ENCODE results near the gene IDI1. TPM values are rescaled to one million over a fixed set of nuclear protein-coding genes. Genes with fewer than 3 reads are reported as not detected.
"Not testable (repeated sequence)": the region's sequence is repeated elsewhere in the genome, so short reads cannot be mapped to it uniquely, and the experiment has no call there.

IDI1 gene
- total RNA-seq, 1 donor from 2014 or later, result 60.9 TPM

DNA sequence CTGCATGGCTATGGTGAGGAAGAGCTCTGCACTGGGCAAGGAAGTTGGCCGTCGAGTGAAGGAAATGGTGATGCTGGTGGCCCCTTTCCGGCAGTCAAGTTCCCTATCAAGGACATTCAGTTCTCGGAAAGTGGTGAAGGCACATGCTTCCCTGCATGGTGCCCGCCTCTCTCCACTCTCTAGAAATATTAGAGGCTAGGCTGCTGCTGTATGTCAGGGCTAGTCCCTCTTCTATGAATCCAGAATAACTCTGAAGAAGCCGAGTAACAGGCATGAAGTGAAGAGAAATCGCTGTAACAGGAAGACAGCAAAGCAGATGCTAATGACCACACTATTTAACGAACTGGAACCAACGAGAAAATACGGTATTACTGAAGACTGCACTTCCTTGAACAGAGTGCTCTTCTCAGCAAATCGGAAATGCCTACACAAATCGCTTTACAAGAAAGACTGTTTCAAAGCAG lies 5.4 kb downstream of the IDI1 start:
- no peak for DNase-seq (ENCODE audit: low spot score)
- intact Hi-C loops (cut with DNase I), result loop anchor here (10.0 kb wide), 1 partner anchor 529 kb away; no protein-coding TSS in a partner anchor
- ATAC-seq, result peak; percentile 50

DNA sequence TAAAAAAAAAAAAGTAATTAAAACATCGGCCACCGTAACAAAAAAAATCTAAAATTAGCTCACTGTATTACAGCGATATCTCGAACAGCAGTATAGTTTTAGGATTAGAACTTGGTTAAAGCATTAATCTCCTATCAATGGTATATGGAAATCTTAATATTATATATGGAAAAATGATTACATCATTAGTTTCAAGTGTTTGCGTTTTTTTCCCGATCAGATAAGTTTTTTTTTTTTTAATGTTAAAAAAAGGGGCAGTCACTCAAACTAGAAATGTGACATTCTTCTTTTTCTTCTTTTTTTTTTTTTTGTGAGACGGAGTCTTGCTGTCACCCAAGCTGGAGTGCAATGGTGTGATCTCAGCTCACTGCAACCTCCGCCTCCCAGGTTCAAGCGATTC lies 7.4 kb downstream of the IDI1 start:
- ATAC-seq (no peak), DNase-seq (ENCODE audit: low spot score) (no peak)
- intact Hi-C loops (cut with DNase I), result loop anchor here (10.0 kb wide), 1 partner anchor 527 kb away; no protein-coding TSS in a partner anchor

- ATAC-seq, result no peak
- intact Hi-C loops (cut with DNase I), result loop anchor here (10.0 kb wide), 1 partner anchor 525 kb away; no protein-coding TSS in a partner anchor
- DNase-seq (ENCODE audit: low spot score), result no peak
Observed at GRCh38 chr10:1040133-1040532, 8.8 kb downstream of the IDI1 start.

GRCh38 chr10:1038769-1039168 lies 10.2 kb downstream of the IDI1 start:
- DNase-seq (ENCODE audit: low spot score); ATAC-seq; intact Hi-C loops (cut with DNase I): not testable (repeated sequence)

DNA sequence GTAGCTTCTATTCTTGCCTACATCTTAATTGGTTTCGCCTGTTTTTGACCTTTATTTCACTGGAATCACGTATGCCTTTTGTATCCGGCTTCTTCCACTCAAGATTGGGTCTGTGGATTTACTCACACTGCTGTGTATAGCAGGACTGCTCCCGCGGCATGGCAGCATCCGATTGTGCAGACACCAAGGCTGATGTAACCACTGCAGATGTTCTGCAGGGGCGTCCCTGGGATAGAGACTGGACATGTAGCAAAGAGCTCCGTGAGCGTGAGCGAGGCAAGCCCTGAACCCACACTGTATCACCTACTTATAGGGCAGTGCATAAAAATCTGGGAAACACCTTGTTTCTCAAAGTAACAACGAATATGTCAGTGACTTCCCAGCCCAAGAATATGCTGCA lies 11.8 kb downstream of the IDI1 start:
- no peak for ATAC-seq
- no peak for DNase-seq (ENCODE audit: low spot score)
- intact Hi-C loops (cut with DNase I), result no loop called here

DNA sequence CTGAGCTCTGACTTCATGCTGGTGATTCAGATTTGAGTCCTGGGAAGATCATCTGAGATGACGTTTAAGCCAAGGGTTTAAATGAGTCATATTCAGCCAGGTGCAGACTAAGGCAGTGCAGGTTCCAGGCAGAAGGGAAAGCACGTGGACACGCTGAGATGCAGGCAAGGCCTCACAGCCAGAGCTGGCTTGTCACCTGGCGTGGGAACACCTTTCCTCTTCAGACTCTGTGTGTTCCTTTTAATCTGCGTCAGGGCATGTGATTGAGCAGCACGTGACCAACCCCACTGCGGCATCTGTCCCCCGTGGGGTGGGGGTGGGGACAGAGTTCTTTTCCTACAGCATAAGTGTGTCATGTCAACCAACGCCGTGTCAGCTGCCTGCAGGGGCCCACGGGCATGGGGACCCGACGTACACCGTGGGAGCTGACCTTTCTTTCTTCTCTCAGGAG lies 12.6 kb downstream of the IDI1 start:
- no peak for ATAC-seq
- intact Hi-C loops (cut with DNase I), result no loop called here
- DNase-seq (ENCODE audit: low spot score), result no peak

DNA sequence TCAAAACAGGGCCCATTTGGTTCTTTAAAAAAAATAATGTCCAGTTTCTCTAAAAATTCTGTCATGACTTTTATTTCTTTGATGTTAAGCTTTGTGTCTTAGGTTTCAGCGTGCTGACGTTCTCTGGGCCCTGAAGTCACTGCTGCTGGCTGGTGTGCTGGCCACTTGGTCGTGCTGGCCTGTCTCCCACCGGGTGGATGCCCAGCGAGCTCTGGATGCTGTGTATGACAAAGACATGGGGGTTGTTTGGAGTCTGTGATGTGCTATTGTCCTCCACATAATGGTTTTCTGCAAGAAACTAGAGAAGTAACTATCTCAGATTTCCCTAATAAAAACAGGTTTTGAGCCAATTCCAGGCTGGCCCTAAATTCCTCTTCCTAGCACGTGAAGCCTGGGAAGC lies 13.7 kb downstream of the IDI1 start:
- no peak for DNase-seq (ENCODE audit: low spot score)
- peak; percentile 48 for ATAC-seq
- intact Hi-C loops (cut with DNase I), result no loop called here

GRCh38 chr10:1034758-1035157 lies 14.2 kb downstream of the IDI1 start:
- intact Hi-C loops (cut with DNase I), result no loop called here
- DNase-seq (ENCODE audit: low spot score) (no peak), ATAC-seq (peak; percentile 62)

GRCh38 chr10:1033601-1034000 lies 15.3 kb downstream of the IDI1 start:
- ATAC-seq, result no peak
- intact Hi-C loops (cut with DNase I), result no loop called here
- DNase-seq (ENCODE audit: low spot score), result no peak

GRCh38 chr10:1029838-1030237 lies 19.1 kb downstream of the IDI1 start:
- no peak for ATAC-seq
- DNase-seq (ENCODE audit: low spot score), result no peak

DNA sequence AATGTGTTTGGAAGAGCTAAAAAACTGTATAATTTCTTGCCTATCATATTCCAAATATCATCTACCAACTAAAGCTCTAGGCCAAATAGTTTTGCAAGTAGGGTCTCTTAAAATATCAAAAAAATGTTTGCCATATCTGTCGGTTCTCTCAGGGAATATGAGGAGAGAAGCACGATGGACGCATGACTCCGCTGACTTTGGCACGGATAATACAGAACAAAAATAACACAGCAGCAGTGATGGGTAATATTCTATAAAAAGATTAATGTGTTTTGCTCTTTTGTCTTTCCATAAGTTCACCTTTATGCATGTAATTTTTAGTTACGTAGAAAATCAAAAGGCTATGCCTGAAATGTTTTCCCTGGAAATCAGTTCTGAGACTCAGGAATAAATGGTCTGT lies 22.3 kb downstream of the IDI1 start:
- no peak for ATAC-seq
- no peak for DNase-seq (ENCODE audit: low spot score)
- intact Hi-C loops (cut with DNase I), result no loop called here

More at GRCh38 chr10:1029838-1030237, 19.1 kb downstream of the IDI1 start:
- intact Hi-C loops (cut with DNase I), result no loop called here

DNA sequence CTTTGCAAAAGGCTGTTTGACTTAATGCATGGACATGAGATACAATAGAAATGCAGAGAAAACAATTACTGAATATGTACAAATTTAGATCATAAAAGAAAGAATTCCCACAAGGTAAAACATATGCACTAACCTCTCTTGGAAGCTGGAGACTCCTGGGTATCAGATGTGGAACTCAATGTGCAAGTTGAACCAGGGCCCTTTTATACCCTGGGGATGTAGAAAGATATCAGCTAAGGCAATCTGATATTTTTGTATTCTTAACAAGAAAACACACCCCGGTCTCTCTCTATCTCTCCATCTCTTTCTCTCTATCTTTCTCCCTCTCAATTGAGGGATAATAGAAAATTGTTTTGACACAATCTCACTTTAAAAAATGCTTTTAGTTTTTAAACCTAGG lies 23.2 kb downstream of the IDI1 start, which contains the start of gene IDI2:
Gene IDI2, minus strand, starts transcription at position 177 of the 400 bp plus-strand sequence. CDS start 1,136 bp downstream, outside the sequence.
- DNase-seq (ENCODE audit: low spot score) (no peak), ATAC-seq (no peak)
- intact Hi-C loops (cut with DNase I), result no loop called here

DNA sequence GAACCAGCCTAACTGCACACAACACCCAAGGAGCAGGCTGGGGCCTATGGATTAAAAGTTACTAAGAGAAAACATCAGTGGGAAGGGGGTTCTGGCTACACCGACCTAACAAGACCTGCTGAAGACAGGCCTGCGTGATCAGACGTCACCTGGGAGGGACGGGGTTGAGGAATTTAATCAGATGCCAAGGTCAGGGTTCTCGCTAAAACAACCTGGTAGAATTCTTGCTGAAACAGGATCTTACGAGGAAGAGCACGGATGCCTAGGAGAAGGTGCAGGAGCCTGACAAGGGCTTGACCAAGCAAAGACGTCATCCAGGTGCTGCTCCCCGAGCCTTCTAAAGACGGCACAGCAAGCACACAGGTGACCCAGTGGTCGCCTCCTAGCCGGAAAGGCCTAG lies 24.8 kb downstream of the IDI1 start:
- no peak for ATAC-seq
- intact Hi-C loops (cut with DNase I), result no loop called here
- no peak for DNase-seq (ENCODE audit: low spot score)

- intact Hi-C loops (cut with DNase I), result no loop called here
- ATAC-seq (no peak), DNase-seq (ENCODE audit: low spot score) (no peak)
Observed at GRCh38 chr10:1022413-1022812, 26.5 kb downstream of the IDI1 start.

DNA sequence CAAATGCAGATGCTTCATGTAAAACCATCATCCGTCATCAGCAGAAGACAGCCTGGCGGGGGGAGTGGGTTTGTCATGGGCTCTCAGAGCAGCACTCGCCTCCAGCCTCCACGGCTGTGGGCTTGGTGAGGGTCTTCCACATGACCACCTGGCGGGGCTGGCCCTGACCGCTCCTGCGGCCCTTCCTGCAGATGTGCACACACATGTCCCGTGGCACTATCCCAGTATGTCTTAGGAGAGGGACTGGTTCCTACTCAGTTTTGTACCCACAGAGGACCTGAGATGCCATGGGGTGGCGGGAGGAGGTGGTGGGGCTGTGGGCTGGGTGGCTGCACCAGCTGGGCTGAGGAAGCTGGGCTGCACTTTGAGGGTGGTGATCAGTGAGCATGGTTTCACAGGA lies 28.0 kb downstream of the IDI1 start:
- intact Hi-C loops (cut with DNase I), result no loop called here

GRCh38 chr10:1020460-1020859 lies 28.5 kb downstream of the IDI1 start:
- intact Hi-C loops (cut with DNase I), result no loop called here
- DNase-seq (ENCODE audit: low spot score) (no peak), ATAC-seq (no peak)

More for the DNA sequence above, 28.0 kb downstream of the IDI1 start:
- DNase-seq (ENCODE audit: low spot score) (no peak), ATAC-seq (no peak)

- intact Hi-C loops (cut with DNase I), result no loop called here
- no peak for ATAC-seq
- no peak for DNase-seq (ENCODE audit: low spot score)
Observed at GRCh38 chr10:1019362-1019761, 29.6 kb downstream of the IDI1 start.

DNA sequence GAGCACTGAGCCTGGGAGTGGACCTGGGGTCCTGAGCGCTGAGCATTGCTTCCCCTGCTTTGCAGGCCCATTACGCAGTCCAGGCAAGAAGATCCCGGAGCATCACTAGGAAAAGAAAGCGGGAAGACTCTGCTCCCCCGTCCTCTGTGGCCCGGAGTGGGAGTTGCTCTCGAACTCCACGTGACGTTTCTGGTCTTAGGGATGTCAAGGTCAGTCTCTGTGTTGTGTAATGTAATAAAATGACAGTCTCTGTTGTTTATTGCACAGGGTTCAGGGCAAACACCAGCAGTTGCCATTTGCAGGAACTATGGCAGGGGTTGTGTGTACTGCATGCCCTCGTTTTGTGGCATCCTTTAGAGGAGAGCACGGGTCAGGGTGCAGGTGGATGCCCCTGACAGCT lies 33.2 kb downstream of the IDI1 start:
- DNase-seq (ENCODE audit: low spot score), result no peak
- ATAC-seq, result no peak
- intact Hi-C loops (cut with DNase I), result no loop called here

DNA sequence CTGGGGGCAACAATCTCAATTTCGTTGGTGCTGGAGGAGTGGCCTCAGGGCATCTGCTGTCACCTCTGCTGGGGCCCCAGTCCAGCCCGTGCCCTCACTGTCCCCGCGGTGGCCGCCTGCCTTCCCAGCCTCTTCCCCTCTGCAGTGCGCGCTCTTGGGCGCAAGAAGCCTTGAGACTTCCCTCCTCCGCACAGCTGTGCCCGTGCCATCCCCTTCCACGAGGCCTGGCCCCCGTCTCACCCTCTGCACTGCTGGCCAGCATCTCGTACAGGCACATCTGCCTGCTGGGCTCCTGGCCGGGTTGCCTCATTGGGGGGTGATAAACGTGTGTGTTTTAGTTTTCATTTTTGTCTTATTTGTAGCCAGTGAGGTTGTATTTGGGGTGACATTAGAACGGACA lies 37.2 kb downstream of the IDI1 start:
- ATAC-seq (no peak), DNase-seq (ENCODE audit: low spot score) (no peak)
- intact Hi-C loops (cut with DNase I), result loop anchor here (2.0 kb wide), 1 partner anchor 57 kb away; no protein-coding TSS in a partner anchor

DNA sequence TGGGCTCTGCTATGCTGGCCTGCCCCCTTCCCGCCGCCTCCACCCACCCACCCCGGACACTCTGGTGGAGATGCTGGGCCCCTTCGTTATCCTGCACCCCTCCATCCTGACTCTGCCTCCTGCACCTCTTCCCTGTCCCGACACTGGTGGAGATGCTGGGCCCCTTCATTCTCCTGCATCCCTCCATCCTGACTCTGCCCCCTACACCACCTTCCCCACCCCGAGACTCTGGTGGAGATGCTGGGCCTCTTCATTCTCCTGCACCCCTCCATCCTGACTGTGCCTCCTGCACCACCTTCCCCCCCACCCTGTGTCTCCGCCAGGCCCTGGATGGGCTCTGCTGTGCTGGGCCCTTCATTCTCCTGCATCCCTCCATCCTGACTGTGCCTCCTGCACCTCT lies 38.2 kb downstream of the IDI1 start:
- DNase-seq (ENCODE audit: low spot score), result no peak
- intact Hi-C loops (cut with DNase I), result no loop called here
- ATAC-seq, result no peak

DNA sequence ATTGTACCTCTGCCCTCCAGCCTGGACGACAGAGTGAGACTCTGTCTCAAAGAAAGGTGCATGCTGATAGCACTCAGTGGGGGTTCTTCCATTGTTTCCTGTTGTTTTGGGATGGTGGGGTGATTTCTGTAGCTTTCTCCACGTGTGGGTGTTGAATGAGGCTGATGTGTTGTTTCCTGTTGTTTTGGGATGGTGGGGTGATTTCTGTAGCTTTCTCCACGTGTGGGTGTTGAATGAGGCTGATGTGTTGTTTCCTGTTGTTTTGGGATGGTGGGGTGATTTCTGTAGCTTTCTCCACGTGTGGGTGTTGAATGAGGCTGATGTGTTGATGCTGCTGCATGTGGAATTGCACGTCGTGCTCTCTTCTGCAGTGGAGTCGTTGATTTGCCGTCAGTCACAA lies 39.0 kb downstream of the IDI1 start:
- ATAC-seq; intact Hi-C loops (cut with DNase I); DNase-seq (ENCODE audit: low spot score): not testable (repeated sequence)
